Measurements from ENCODE around the gene METRN. TPM values are rescaled to one million over a fixed set of nuclear protein-coding genes. Genes with fewer than 3 reads are reported as not detected.

Gene METRN
- total RNA-seq, 1 donor from 2014 or later: 116 TPM

GRCh38 chr16:676913-677312 is 38.0 kb upstream of the METRN start:
- no peaks in the 10 kb centered on the region for H3K36me3 ChIP-seq (ENCODE audit: control insufficient read depth, insufficient read depth, low read length)
- no peak for DNase-seq (ENCODE audit: low read depth)
- no peak overlapping the region for H3K4me3 ChIP-seq (ENCODE audit: low read depth, low read length)
- TF ChIP-seq, protein P1, sequence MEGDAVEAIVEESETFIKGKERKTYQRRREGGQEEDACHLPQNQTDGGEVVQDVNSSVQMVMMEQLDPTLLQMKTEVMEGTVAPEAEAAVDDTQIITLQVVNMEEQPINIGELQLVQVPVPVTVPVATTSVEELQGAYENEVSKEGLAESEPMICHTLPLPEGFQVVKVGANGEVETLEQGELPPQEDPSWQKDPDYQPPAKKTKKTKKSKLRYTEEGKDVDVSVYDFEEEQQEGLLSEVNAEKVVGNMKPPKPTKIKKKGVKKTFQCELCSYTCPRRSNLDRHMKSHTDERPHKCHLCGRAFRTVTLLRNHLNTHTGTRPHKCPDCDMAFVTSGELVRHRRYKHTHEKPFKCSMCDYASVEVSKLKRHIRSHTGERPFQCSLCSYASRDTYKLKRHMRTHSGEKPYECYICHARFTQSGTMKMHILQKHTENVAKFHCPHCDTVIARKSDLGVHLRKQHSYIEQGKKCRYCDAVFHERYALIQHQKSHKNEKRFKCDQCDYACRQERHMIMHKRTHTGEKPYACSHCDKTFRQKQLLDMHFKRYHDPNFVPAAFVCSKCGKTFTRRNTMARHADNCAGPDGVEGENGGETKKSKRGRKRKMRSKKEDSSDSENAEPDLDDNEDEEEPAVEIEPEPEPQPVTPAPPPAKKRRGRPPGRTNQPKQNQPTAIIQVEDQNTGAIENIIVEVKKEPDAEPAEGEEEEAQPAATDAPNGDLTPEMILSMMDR (IDR thresholded peaks at IDR 0.05; ENCODE audit: insufficient read depth, low read length, poor library complexity, severe bottlenecking): no peak
- H3K27me3 ChIP-seq (ENCODE audit: control insufficient read depth, insufficient read depth, low read length): peaks cover 21% of the 10 kb centered on the region

DNA sequence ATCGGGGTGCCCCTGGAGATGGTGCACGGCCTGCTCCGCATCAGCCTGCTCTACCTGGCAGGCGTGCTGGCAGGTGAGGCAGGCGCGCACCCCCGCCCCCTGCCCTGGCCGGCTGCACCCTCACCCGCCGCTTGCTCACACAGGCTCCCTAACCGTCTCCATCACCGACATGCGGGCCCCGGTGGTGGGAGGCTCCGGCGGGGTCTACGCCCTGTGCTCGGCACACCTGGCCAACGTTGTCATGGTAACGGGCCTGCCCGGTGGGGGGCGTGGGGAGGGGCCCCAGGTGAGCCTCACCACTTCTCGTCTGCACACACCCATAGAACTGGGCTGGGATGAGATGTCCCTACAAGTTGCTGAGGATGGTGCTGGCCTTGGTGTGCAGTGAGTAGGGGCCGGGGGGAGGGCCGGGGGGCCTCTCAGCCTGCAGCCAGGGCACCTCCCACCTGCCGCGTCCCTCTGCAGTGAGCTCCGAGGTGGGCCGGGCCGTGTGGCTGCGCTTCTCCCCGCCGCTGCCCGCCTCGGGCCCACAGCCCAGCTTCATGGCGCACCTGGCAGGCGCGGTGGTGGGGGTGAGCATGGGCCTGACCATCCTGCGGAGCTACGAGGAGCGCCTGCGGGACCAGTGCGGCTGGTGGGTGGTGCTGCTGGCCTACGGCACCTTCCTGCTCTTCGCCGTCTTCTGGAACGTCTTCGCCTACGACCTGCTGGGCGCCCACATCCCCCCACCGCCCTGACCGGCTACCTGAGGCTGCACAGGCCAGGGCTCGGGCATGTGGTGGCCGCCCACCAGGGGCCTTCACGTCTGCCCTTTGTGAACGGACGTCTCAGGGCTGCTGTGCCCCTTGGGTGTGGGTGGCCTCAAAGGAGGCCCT is 37.4 kb upstream of the METRN start:
- Histone ChIP-seq H3K36me3 (ENCODE audit: control insufficient read depth, insufficient read depth, low read length) (no peaks in the 10 kb centered on the region), H3K4me3 (ENCODE audit: low read depth, low read length) (no peak overlapping the region), H3K27me3 (ENCODE audit: control insufficient read depth, insufficient read depth, low read length) (peaks cover 21% of the 10 kb centered on the region)
- TF ChIP-seq, protein P1 (IDR thresholded peaks at IDR 0.05; ENCODE audit: insufficient read depth, low read length, poor library complexity, severe bottlenecking): no peak
- DNase-seq (ENCODE audit: low read depth): no peak

DNA sequence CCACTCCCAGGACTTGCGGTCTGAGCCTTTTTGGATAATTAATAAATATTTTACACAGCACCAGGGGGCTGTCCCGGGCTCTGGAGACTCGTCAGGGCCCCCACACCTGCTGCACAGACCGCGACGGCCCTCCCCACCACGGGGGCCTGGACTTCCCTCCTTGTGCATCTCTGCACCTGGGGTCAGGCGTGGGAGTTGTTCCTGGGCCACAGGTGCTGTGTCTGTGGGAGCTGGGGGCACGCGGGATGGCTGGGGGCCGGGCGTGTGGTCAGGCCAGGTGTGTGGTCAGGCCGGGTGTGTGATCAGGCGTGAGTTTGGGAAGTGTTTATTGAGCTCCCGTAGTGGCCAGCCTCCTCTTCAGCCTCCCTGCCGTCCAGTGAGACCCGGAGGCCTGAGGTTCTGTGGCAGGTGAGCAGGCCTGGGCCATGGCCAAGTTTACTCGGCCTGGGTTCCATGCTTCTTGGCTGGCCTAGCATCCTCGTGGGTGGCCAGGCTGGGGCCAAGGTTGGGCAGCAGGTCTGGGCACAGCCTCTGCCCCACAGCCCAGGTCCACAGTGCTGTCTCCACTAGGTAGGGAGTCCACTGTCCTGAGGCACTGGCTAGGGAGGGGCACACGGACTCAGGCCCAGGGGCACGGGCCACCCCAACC is 36.6 kb upstream of the METRN start:
- TF ChIP-seq, protein P1 (IDR thresholded peaks at IDR 0.05; ENCODE audit: insufficient read depth, low read length, poor library complexity, severe bottlenecking): no peak
- DNase-seq (ENCODE audit: low read depth): no peak
- Histone ChIP-seq H3K27me3 (ENCODE audit: control insufficient read depth, insufficient read depth, low read length) (peaks cover 21% of the 10 kb centered on the region), H3K4me3 (ENCODE audit: low read depth, low read length) (no peak overlapping the region), H3K36me3 (ENCODE audit: control insufficient read depth, insufficient read depth, low read length) (peaks cover 1% of the 10 kb centered on the region)

DNA sequence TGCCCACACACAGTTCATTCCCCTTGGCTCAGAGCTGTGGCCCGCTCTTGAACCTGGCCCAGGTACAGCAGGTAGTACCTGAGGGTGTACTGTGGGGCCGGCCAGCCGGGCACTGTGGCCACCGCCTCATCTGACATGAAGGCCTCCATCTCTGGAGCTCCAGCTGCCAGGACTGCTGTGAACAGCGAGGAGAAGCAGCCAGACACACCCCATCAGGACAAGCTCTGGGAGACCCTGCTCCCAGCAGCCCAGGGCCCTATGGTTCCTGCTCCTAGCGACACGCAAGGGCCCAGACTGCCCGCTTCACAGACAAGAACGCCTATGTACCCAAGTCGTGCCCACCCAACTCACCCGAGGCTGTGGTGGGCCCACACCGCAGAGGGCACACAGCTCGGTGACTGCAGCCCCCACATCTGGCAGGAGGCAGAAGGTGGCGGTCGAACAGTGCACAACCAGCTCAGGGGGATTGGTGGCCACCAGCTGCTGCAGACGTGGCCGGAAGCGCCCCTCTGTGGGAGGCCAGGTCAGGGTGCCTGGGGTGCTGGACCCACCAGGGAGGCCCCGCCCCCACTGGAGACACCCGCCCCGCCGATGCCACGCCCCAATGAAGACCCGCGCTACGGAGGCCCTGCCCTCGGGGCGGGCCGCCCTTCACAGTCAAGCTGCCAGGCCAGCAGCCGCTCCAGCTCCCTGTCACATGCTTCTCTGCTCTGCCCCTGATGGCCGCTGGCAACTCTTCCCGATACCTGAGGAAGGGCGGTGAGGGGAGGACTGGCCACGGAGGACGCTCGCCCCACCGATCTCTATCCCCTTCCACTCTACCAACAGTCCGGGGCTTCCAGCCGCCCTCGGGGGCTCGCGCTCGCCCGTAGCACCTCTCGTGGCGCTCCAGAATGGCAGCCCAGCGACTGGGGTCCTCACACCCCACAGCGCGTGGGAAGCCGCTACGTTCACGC is 35.8 kb upstream of the METRN start:
- H3K27me3 ChIP-seq (ENCODE audit: control insufficient read depth, insufficient read depth, low read length): peaks cover 21% of the 10 kb centered on the region
- peak overlapping the region; percentile 49 for H3K4me3 ChIP-seq (ENCODE audit: low read depth, low read length)
- DNase-seq (ENCODE audit: low read depth): no peak
- TF ChIP-seq, protein P1 (IDR thresholded peaks at IDR 0.05; ENCODE audit: insufficient read depth, low read length, poor library complexity, severe bottlenecking): no peak
- peaks cover 1% of the 10 kb centered on the region for H3K36me3 ChIP-seq (ENCODE audit: control insufficient read depth, insufficient read depth, low read length)

DNA sequence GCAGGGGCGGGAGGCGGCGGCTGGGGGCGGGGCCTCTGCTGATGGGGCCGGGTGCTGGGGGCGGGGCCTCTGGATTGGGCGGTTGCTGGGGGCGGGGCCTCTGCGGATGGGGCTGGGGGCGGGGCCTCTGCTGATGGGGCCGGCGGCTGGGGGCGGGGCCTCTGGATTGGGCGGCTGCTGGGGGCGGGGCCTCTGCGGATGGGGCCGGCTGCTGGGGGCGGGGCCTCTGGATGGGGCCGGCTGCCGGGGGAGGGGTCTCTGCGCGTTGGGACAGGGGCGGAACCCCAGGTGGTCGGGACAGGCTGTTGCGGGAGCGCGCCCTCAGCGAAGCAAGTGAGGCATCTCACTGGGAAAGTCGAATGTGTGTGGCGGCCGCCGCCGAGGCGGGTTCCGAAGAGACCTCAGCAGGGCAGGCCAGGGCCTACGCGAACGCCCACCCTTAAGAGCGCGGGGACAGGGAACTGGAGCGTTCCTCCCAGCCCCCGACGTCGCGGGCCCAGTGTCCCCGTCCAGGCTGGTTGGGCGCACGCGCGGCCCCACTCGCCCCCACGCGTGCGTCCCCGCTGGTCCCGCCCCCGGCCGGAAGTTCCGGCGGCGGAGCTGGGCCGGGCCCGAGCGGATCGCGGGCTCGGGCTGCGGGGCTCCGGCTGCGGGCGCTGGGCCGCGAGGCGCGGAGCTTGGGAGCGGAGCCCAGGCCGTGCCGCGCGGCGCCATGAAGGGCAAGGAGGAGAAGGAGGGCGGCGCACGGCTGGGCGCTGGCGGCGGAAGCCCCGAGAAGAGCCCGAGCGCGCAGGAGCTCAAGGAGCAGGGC is 34.9 kb upstream of the METRN start, which contains the start of gene STUB1:
Gene STUB1, plus strand, starts transcription at position 597 of the 811 bp plus-strand sequence. Its CDS starts 116 bp downstream, at position 713.
- peak; percentile 28 for DNase-seq (ENCODE audit: low read depth)
- Histone ChIP-seq H3K4me3 (ENCODE audit: low read depth, low read length) (peak within 1 kb of the TSS; percentile 77), H3K36me3 (ENCODE audit: control insufficient read depth, insufficient read depth, low read length) (peaks cover 1% of the 10 kb centered on the region), H3K27me3 (ENCODE audit: control insufficient read depth, insufficient read depth, low read length) (peaks cover 21% of the 10 kb centered on the region)
- TF ChIP-seq, protein P1 (IDR thresholded peaks at IDR 0.05; ENCODE audit: insufficient read depth, low read length, poor library complexity, severe bottlenecking): no peak
